GM23248 (cell line): ENCODE results near the gene ATP13A1.

Experiments
- EZH2 ChIP-seq: fragments of 200-600 bp; sonication (generic); IDR thresholded peaks from 2 replicates; pipeline ENCODE4 v1.6.1; 2018; ENCODE audit warnings: antibody characterized with exemption, mild to moderate bottlenecking; ENCODE audit not compliant: insufficient read depth, poor library complexity, severe bottlenecking
- EZH2phosphoT487 ChIP-seq: fragments of 200-600 bp; sonication (generic); IDR thresholded peaks from 2 replicates; pipeline ENCODE4 v1.6.1; 2018; ENCODE audit warnings: antibody characterized with exemption, moderate library complexity, mild to moderate bottlenecking, low read depth; ENCODE audit not compliant: insufficient read depth

- TF ChIP-seq EZH2phosphoT487 (no peak), EZH2 (no peak)
These were observed 47.9 kb upstream of the ATP13A1 start for GRCh38 chr19:19711306-19711933.
